D721Med (cell line): ENCODE data around the gene ADAMTS9.

Experiments
- DNase-seq: peaks from one replicate; pipeline ENCODE4 v3.0.0; 2011; ENCODE audit warnings: low spot score; ENCODE audit not compliant: insufficient read length
- FAIRE-seq: peaks from 2 replicates; lab custom pipeline; 2011; peaks lifted over from hg19 to GRCh38; lab: Jason Lieb, UNC
- TF ChIP-seq, protein P1 (sequence below): IDR thresholded peaks from 2 replicates; pipeline ENCODE4 v1.5.1; 2012; ENCODE audit warnings: mild to moderate bottlenecking, control low read depth; ENCODE audit not compliant: insufficient read depth; ENCODE audit errors: missing control alignments

ADAMTS9 gene

DNA sequence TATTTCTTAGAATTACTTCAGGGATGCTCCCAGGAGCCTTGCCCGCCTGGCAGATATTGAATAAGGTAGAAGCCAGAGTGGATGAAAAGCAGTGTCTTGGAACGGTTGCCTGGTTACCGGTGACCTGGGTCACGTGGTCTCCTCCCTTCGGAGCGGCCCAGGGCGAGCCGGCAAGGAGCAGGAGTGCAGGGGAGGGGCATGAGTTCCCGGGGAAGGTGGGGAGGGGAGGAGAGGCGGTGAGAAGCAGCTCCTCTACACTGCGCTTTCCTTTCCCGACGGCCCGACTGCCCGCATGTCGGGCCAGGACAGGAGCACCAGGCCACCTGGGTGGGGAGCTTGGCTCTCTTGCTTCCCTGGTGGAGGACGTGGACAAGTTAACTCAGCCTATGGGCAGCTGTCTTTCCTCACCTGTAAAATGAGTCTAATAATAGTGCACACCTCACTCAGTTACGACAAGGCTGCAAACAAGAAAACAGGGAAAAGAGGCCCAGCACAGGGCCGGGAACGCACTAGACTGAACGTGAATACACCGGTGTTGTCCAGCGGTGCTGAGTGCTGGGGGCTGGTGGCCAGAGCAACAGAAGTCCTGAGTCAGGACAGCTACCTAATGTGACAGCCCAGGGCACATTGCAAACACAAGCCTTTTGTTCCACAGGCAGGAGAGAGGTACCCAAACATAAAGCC, 198.3 kb downstream of the ADAMTS9 start:
- TF ChIP-seq, protein P1, sequence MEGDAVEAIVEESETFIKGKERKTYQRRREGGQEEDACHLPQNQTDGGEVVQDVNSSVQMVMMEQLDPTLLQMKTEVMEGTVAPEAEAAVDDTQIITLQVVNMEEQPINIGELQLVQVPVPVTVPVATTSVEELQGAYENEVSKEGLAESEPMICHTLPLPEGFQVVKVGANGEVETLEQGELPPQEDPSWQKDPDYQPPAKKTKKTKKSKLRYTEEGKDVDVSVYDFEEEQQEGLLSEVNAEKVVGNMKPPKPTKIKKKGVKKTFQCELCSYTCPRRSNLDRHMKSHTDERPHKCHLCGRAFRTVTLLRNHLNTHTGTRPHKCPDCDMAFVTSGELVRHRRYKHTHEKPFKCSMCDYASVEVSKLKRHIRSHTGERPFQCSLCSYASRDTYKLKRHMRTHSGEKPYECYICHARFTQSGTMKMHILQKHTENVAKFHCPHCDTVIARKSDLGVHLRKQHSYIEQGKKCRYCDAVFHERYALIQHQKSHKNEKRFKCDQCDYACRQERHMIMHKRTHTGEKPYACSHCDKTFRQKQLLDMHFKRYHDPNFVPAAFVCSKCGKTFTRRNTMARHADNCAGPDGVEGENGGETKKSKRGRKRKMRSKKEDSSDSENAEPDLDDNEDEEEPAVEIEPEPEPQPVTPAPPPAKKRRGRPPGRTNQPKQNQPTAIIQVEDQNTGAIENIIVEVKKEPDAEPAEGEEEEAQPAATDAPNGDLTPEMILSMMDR: no peak
- no peak for FAIRE-seq
- no peak for DNase-seq

GRCh38 chr3:64488939-64489338, 198.9 kb downstream of the ADAMTS9 start:
- TF ChIP-seq, protein P1: no peak
- DNase-seq: no peak
- FAIRE-seq: no peak

GRCh38 chr3:64484289-64484992, 203.4 kb downstream of the ADAMTS9 start:
- TF ChIP-seq, protein P1: peak; percentile 93
- no peak for DNase-seq
- FAIRE-seq: peak; percentile 89

GRCh38 chr3:64483467-64483866, 204.3 kb downstream of the ADAMTS9 start:
- no peak for FAIRE-seq
- TF ChIP-seq, protein P1: no peak
- DNase-seq: no peak

DNA sequence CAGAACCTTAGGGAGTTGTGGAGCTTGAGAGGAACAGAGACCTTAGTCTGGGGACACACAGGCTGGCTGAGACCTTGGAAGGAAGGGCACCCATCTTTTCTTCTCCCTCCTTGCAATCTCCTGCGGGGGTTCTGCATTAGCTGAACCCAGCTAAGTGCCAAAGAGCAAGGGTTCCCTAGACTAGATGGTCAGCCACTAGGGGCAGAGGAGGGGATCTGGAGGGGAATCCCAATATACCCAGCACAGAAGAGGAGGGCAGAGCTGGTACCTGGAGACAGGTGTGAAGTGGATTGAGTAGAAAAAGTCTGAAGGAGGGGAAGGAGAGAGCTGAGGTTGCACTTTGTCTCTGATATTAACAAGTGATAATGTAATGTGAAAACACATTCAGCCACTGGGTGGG, 212.8 kb downstream of the ADAMTS9 start:
- DNase-seq (no peak), FAIRE-seq (no peak)
- TF ChIP-seq, protein P1: no peak

DNA sequence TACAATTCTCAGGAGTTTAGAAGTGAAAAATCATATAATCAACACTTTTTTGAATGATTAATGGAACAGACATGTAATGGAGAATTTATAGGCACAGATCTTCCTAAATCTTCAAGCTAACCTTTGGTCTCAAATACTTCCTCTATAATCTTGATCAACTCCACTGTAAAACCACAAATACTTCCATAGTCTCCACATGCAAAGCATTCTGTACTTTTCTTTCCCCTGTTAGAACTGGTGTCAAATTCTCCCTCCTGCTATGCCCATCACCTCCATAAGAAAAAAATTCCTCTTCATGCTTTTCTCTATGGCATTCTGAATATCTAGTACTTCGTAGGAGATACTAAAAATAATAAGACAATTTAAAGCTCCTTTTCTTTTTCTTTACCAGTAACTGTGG, 214.3 kb downstream of the ADAMTS9 start:
- no peak for FAIRE-seq
- TF ChIP-seq, protein P1: no peak
- no peak for DNase-seq

- DNase-seq: no peak
- FAIRE-seq: no peak
- TF ChIP-seq, protein P1: no peak
Measured at GRCh38 chr3:64470436-64470835, 217.4 kb downstream of the ADAMTS9 start.
